Vagina (tissue), 2 donors: ENCODE results near the gene MYEOV. TPM values are rescaled to one million over a fixed set of nuclear protein-coding genes. Genes with fewer than 3 reads are reported as not detected.

Source experiments
- DNase-seq, 2 donors: peaks; one replicate each; pipeline ENCODE4 v3.0.0-alpha.2; 2017; ENCODE audit errors: extremely low spot score in 2 of 2
- H3K27ac ChIP-seq: fragments of 200-600 bp; sonication (generic); one replicate; pipeline ENCODE4 v1.5.1; 2019
- H3K27me3 ChIP-seq: fragments of 200-600 bp; sonication (generic); one replicate; pipeline ENCODE4 v1.5.1; 2019
- H3K36me3 ChIP-seq, 2 donors: fragments of 200-600 bp; sonication (generic); one replicate each; pipeline ENCODE4 v1.5.1; 2017 to 2019
- H3K4me1 ChIP-seq: fragments of 200-600 bp; sonication (generic); one replicate; pipeline ENCODE4 v1.5.1; 2019
- H3K4me3 ChIP-seq, 2 donors: fragments of 200-600 bp; sonication (generic); 1 replicate in 1 of 2; 2 replicates in 1 of 2; pipeline ENCODE4 v1.5.1; 2016 to 2019
- H3K9me3 ChIP-seq: fragments of 200-600 bp; sonication (generic); one replicate; pipeline ENCODE4 v1.5.1; 2019
- POLR2A ChIP-seq, 2 donors: fragments of 450-650 bp; IDR thresholded peaks; one replicate each; pipeline ENCODE4 v1.6.1; 2017; ENCODE audit warnings: antibody characterized with exemption in 2 of 2, mild to moderate bottlenecking in 2 of 2, moderate library complexity in 2 of 2
- POLR2AphosphoS5 ChIP-seq, 2 donors: sonication (generic); formaldehyde crosslinking; IDR thresholded peaks; one replicate each; pipeline ENCODE4 v1.9.0; 2017; ENCODE audit warnings: antibody characterized with exemption in 2 of 2, mild to moderate bottlenecking in 2 of 2, low read depth in 1 of 2; ENCODE audit not compliant: insufficient read depth in 1 of 2
- intact Hi-C: fragments of 100-400 bp; cut with DNase I; formaldehyde crosslinking; loops from one replicate; pipeline ENCODE4 v1.15.1; 2023
- total RNA-seq: library from RNA; depleted of rRNA; stranded (reverse); fragments of >200 nt; gene quantifications from one replicate; pipeline ENCODE4 v1.2.3, GENCODE V29; 2016
- TF ChIP-seq, protein P1 (sequence below), 3 experiments: fragments of 450-650 bp in 2 of 3; fragments of 200-600 bp in 1 of 3; sonication (generic) in 1 of 3; IDR thresholded peaks; one replicate each; pipeline ENCODE4 v1.5.1; 2017 to 2019; ENCODE audit warnings: antibody characterized with exemption in 3 of 3, mild to moderate bottlenecking in 2 of 3, moderate library complexity in 2 of 3

Gene MYEOV
- total RNA-seq, 1 donor from 2014 or later, result 13.3 TPM

DNA sequence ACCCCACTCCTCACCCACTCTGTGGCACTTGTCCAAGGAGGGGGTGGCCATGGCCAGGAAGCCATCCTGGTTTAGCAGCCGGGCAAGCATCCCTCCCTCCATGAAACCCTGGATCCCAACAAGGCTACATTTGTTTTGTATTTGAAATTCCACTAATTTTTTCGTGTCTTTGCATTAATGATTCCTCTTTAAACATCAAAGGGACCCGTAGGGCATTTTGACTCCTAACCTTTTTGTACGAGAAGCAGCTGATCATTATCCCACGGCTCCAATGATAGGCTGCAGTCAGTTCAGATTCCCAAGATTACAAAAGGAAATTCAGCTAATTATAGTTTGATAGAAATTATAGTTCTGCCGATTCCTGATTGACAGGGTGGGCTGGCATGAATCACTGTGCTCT lies 10.7 kb downstream of the MYEOV start:
- H3K36me3 ChIP-seq, result no peaks in the 10 kb centered on the region
- peaks cover 20% of the 10 kb centered on the region for H3K4me1 ChIP-seq
- no peaks in the 10 kb centered on the region for H3K27me3 ChIP-seq
- no peak overlapping the region for H3K27ac ChIP-seq
- no peak for TF ChIP-seq POLR2AphosphoS5 (IDR thresholded peaks at IDR 0.05; ENCODE audit: insufficient read depth in 1 of 2, low read depth in 1 of 2)
- TF ChIP-seq, protein P1, sequence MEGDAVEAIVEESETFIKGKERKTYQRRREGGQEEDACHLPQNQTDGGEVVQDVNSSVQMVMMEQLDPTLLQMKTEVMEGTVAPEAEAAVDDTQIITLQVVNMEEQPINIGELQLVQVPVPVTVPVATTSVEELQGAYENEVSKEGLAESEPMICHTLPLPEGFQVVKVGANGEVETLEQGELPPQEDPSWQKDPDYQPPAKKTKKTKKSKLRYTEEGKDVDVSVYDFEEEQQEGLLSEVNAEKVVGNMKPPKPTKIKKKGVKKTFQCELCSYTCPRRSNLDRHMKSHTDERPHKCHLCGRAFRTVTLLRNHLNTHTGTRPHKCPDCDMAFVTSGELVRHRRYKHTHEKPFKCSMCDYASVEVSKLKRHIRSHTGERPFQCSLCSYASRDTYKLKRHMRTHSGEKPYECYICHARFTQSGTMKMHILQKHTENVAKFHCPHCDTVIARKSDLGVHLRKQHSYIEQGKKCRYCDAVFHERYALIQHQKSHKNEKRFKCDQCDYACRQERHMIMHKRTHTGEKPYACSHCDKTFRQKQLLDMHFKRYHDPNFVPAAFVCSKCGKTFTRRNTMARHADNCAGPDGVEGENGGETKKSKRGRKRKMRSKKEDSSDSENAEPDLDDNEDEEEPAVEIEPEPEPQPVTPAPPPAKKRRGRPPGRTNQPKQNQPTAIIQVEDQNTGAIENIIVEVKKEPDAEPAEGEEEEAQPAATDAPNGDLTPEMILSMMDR (IDR thresholded peaks at IDR 0.05), result no peak
- TF ChIP-seq POLR2A (IDR thresholded peaks at IDR 0.05), result no peak
- H3K4me3 ChIP-seq, result no peak overlapping the region
- DNase-seq, result no peak
- H3K9me3 ChIP-seq, result no peaks in the 10 kb centered on the region
- intact Hi-C loops, result no loop called here

DNA sequence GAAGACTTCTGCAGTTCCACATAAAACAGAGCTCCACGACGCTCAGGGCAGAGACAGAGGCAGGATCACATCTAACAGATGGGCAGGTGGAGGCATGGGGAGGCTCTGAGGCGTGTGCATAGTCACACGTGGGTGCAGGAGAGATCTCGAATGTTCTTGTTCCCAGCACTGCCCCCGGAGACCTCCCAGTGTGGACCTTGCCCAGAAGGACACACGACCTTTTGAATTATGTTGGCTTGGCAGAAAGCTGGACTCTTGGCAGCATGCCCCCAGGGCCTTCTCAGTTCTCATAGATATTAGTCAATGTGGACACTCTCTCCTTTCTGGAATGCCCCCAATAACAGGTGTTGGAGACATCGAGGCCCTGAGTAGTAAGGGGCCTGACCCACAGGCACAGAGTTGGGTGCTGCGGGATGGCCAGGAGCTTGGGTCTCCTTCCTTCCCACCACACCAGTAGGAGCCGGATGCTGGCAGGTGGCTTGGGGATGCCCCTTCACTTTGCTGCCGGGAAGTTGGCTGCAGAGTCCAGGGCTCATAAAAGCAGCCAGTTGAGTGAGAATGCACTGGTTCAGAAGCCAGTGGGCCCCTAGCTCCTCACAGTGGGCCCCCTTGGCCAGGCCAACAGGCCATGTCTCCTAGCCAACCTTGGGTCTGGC lies 12.1 kb downstream of the MYEOV start:
- H3K4me3 ChIP-seq, result no peak overlapping the region
- intact Hi-C loops, result no loop called here
- TF ChIP-seq POLR2AphosphoS5 (IDR thresholded peaks at IDR 0.05; ENCODE audit: insufficient read depth in 1 of 2, low read depth in 1 of 2), result no peak
- TF ChIP-seq POLR2A (IDR thresholded peaks at IDR 0.05), result no peak
- TF ChIP-seq, protein P1 (IDR thresholded peaks at IDR 0.05), result no peak
- DNase-seq, result no peak
- no peaks in the 10 kb centered on the region for H3K27me3 ChIP-seq
- H3K9me3 ChIP-seq, result no peaks in the 10 kb centered on the region
- H3K4me1 ChIP-seq, result peaks cover 13% of the 10 kb centered on the region
- H3K36me3 ChIP-seq, result no peaks in the 10 kb centered on the region
- no peak overlapping the region for H3K27ac ChIP-seq

DNA sequence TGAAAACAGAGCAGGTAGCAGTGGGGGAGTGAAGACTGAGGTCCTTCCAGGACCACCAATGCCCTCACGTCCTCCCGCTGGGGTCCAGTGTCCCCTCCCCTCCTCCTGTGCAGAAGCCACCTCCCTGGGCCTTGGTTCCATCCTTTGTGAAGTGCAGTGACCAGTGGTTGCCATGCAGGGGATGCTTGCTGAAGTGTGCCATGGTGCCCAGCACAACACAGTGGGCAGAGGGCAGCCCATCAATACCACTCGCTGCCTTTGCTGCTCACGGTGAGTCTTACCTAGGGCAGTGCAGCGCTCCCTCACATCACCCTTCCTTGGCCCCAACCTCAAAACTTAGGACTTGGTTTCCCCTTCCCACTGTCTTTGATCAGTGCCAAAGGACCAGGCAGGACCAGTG lies 12.9 kb downstream of the MYEOV start:
- Histone ChIP-seq H3K4me3 (no peak overlapping the region), H3K4me1 (peaks cover 15% of the 10 kb centered on the region), H3K9me3 (no peaks in the 10 kb centered on the region), H3K36me3 (no peaks in the 10 kb centered on the region), H3K27ac (no peak overlapping the region), H3K27me3 (no peaks in the 10 kb centered on the region)
- DNase-seq, result no peak
- intact Hi-C loops, result no loop called here
- TF ChIP-seq, protein P1 (IDR thresholded peaks at IDR 0.05), result no peak
- TF ChIP-seq POLR2AphosphoS5 (IDR thresholded peaks at IDR 0.05; ENCODE audit: insufficient read depth in 1 of 2, low read depth in 1 of 2) (no peak), POLR2A (IDR thresholded peaks at IDR 0.05) (no peak)

DNA sequence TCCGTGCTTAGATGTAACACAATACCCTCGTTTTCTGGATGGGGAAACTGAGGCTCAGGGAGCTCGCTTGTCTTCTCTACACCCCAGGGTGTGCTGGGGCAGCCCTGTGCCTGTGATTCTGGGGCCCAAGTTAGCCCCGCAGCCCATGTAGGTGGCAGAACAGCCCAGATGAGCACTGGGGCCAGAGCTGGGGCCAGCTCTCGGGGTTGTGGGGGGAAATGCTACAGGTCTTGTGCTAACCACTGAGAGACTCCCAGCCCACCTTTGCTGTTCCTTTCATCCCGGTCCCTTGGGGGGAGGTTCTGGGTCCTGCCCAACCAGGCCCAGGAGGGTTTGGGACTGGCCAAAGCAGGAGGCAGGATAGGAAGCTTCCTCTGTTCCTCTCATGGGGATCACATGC lies 13.5 kb downstream of the MYEOV start:
- Histone ChIP-seq H3K27ac (no peak overlapping the region), H3K4me1 (peaks cover 9% of the 10 kb centered on the region), H3K36me3 (no peaks in the 10 kb centered on the region), H3K4me3 (no peak overlapping the region), H3K27me3 (no peaks in the 10 kb centered on the region), H3K9me3 (no peaks in the 10 kb centered on the region)
- no peak for TF ChIP-seq POLR2AphosphoS5 (IDR thresholded peaks at IDR 0.05; ENCODE audit: insufficient read depth in 1 of 2, low read depth in 1 of 2)
- TF ChIP-seq POLR2A (IDR thresholded peaks at IDR 0.05), result no peak
- TF ChIP-seq, protein P1 (IDR thresholded peaks at IDR 0.05), result no peak
- no peak for DNase-seq
- intact Hi-C loops, result no loop called here

DNA sequence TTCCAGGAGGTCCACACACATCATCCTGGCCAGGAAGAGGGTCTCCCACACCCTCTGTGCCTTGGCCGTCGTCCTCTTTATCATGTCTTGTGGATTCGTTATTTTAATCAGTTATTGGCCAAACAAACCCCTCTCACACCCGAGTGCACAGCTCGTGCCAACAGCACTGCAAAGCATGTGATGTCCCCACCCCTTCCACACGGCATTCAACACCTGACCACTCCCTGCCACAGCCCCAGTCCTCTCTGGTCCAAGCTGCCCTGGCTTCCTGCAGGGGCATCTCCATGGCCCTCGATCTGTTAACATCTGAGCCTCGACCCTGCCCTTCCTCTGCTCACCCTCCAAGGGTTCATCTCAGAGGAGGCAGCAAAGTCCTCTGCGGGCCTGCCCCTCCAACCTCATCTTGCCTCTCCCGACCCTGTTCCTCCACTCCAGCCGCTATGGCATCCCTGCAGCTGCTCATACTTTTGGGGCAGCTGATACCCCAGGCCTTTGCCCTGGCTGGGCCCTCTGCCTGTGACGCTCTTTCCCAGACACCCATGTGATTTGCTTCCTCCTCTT lies 14.0 kb downstream of the MYEOV start:
- Histone ChIP-seq H3K36me3 (no peaks in the 10 kb centered on the region), H3K4me1 (peaks cover 8% of the 10 kb centered on the region), H3K4me3 (no peak overlapping the region), H3K9me3 (no peaks in the 10 kb centered on the region), H3K27me3 (no peaks in the 10 kb centered on the region), H3K27ac (no peak overlapping the region)
- intact Hi-C loops, result no loop called here
- no peak for DNase-seq
- TF ChIP-seq POLR2AphosphoS5 (IDR thresholded peaks at IDR 0.05; ENCODE audit: insufficient read depth in 1 of 2, low read depth in 1 of 2) (no peak), POLR2A (IDR thresholded peaks at IDR 0.05) (no peak)
- TF ChIP-seq, protein P1 (IDR thresholded peaks at IDR 0.05), result no peak
